Left ventricle myocardium inferior (tissue), 1 donor: ENCODE measurements around the gene TXN2. TPM values are rescaled to one million over a fixed set of nuclear protein-coding genes. Genes with fewer than 3 reads are reported as not detected.
"Not testable (repeated sequence)": the region's sequence is repeated elsewhere in the genome, so short reads cannot be mapped to it uniquely, and the experiment has no call there.

Source experiments
- DNase-seq: peaks from one replicate; pipeline ENCODE4 v3.0.0-alpha.2; 2020
- H3K27ac ChIP-seq: fragments of 200-600 bp; replicated peaks from 2 replicates; pipeline ENCODE4 v1.8.0; 2021
- H3K27me3 ChIP-seq: fragments of 200-600 bp; 2 replicates; pipeline ENCODE4 v1.8.0; 2021; ENCODE audit warnings: low read depth
- H3K36me3 ChIP-seq: fragments of 200-600 bp; 2 replicates; pipeline ENCODE4 v1.8.0; 2021
- H3K4me1 ChIP-seq: fragments of 200-600 bp; 2 replicates; pipeline ENCODE4 v1.8.0; 2021
- H3K4me3 ChIP-seq: fragments of 200-600 bp; 2 replicates; pipeline ENCODE4 v1.8.0; 2021; ENCODE audit warnings: mild to moderate bottlenecking, moderate library complexity
- H3K9me3 ChIP-seq: fragments of 200-600 bp; replicated peaks from 2 replicates; pipeline ENCODE4 v1.8.0; 2021
- intact Hi-C: fragments of 100-400 bp; cut with micrococcal nuclease; formaldehyde crosslinking; loops from one replicate; pipeline ENCODE4 v1.11.0; 2022
- total RNA-seq: library from RNA; stranded (reverse); fragmentation: NEBNext Ultra II Directional; extraction: Animal tissue kit (Norgen Biotek cat#: 25700); gene quantifications from one replicate; pipeline ENCODE4 v1.2.1, GENCODE V29; 2021
- TF ChIP-seq, protein P1 (sequence below): fragments of 200-600 bp; IDR thresholded peaks from 2 replicates; pipeline ENCODE4 v1.8.0; 2021; ENCODE audit warnings: antibody characterized with exemption, mild to moderate bottlenecking, borderline replicate concordance
- donor health status: DM: no; HTN: yes; CAD: no; lungs with severe emphysema.

TXN2 gene
- total RNA-seq, 1 donor from 2014 or later = 113 TPM

DNA sequence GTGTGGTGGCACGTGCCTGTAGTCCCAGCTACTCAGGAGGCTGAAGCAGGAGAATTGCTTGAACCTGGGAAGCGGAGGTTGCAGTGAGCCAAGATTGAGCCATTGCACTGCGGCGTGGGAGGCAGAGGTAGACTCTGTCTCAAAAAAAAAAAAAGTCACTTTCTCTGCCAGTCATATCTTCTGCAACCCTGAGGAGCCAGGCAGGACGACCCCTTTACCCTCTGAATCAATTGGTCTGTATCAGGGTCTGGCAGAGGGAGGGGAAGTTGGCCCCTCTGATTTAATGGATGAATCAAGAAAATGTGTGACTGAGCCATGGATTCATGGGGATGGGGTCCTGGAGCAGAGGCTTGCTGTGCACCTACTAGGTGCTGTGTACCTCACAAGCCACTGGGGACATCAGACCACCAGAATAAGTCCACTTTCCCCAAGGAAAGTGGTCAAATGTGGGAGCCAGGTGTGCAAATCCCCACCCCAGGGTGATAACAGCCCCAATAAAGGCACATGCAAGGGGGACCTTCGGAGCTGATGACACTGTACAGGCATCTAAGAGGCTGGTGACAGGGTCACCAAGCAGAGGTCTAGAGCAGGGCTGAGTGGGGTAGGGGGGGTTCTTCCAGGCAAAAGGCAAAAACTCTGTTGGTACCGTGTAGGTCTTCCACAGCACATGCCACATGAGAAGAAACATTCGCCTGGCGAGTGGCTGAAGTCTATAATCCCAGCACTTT, 29.0 kb downstream of the TXN2 start:
- intact Hi-C loops = no loop called here
- no peaks in the 10 kb centered on the region for H3K9me3 ChIP-seq
- no peak overlapping the region for H3K4me3 ChIP-seq
- H3K27me3 ChIP-seq = no peaks in the 10 kb centered on the region
- peak overlapping the region; percentile 92 for H3K27ac ChIP-seq
- TF ChIP-seq, protein P1, sequence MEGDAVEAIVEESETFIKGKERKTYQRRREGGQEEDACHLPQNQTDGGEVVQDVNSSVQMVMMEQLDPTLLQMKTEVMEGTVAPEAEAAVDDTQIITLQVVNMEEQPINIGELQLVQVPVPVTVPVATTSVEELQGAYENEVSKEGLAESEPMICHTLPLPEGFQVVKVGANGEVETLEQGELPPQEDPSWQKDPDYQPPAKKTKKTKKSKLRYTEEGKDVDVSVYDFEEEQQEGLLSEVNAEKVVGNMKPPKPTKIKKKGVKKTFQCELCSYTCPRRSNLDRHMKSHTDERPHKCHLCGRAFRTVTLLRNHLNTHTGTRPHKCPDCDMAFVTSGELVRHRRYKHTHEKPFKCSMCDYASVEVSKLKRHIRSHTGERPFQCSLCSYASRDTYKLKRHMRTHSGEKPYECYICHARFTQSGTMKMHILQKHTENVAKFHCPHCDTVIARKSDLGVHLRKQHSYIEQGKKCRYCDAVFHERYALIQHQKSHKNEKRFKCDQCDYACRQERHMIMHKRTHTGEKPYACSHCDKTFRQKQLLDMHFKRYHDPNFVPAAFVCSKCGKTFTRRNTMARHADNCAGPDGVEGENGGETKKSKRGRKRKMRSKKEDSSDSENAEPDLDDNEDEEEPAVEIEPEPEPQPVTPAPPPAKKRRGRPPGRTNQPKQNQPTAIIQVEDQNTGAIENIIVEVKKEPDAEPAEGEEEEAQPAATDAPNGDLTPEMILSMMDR = no peak
- peaks cover 81% of the 10 kb centered on the region for H3K4me1 ChIP-seq
- no peaks in the 10 kb centered on the region for H3K36me3 ChIP-seq
- no peak for DNase-seq

- H3K27ac ChIP-seq = peak overlapping the region; percentile 92
- intact Hi-C loops, H3K9me3 ChIP-seq, H3K27me3 ChIP-seq, H3K36me3 ChIP-seq, DNase-seq, H3K4me3 ChIP-seq: not testable (repeated sequence)
- H3K4me1 ChIP-seq = peaks cover 71% of the 10 kb centered on the region
Observed at GRCh38 chr22:36450923-36451322, 30.5 kb downstream of the TXN2 start.

- Histone ChIP-seq H3K4me1 (peaks cover 65% of the 10 kb centered on the region), H3K27ac (peak overlapping the region; percentile 43), H3K4me3 (no peak overlapping the region), H3K27me3 (no peaks in the 10 kb centered on the region), H3K36me3 (no peaks in the 10 kb centered on the region), H3K9me3 (no peaks in the 10 kb centered on the region)
- TF ChIP-seq, protein P1 = no peak
- intact Hi-C loops = no loop called here
- DNase-seq = no peak
Observed at GRCh38 chr22:36449596-36450175, 31.8 kb downstream of the TXN2 start.

- intact Hi-C loops = no loop called here
- Histone ChIP-seq H3K27me3 (no peaks in the 10 kb centered on the region), H3K4me3 (no peak overlapping the region), H3K36me3 (no peaks in the 10 kb centered on the region), H3K9me3 (no peaks in the 10 kb centered on the region), H3K27ac (no peak overlapping the region), H3K4me1 (peaks cover 47% of the 10 kb centered on the region)
- DNase-seq = no peak
- TF ChIP-seq, protein P1 = no peak
Observed at GRCh38 chr22:36447632-36448031, 33.8 kb downstream of the TXN2 start.

GRCh38 chr22:36445158-36445668, 36.2 kb downstream of the TXN2 start:
- TF ChIP-seq, protein P1 = no peak
- H3K4me3 ChIP-seq = no peak overlapping the region
- peaks cover 26% of the 10 kb centered on the region for H3K4me1 ChIP-seq

DNA sequence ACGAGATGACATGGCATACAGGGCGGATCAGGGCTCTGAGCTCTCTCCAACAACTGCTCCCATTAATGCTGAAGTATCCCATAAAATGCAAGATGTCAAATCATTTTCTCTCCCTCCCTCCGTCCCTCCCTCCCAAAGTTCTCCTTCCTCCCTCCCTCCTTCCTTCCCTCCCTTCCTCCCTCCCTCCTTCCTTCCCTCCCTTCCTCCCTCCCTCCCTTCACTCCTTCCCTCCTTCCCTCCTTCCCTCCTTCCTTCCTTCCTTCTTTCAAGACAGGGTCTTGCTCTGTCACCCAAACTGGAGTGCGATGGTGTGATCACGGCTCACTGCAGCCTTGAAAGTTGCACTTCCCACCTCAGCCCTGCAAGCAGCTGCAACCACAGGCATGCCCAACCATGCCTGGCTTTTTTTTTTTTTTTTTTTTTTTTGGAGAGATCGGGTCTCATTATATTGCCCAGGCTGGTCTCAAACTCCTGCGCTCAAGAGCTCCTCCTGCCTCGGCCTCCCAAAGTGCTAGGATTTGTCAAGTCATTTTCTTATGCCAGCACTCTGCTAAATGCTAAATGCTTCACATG, 38.2 kb downstream of the TXN2 start:
- no peak overlapping the region for H3K4me3 ChIP-seq
- no peak overlapping the region for H3K27ac ChIP-seq
- intact Hi-C loops = no loop called here
- H3K9me3 ChIP-seq = no peaks in the 10 kb centered on the region
- H3K27me3 ChIP-seq = no peaks in the 10 kb centered on the region
- no peaks in the 10 kb centered on the region for H3K36me3 ChIP-seq
- DNase-seq = no peak
- TF ChIP-seq, protein P1 = no peak
- H3K4me1 ChIP-seq = peaks cover 18% of the 10 kb centered on the region

More at GRCh38 chr22:36445158-36445668, 36.2 kb downstream of the TXN2 start:
- Histone ChIP-seq H3K9me3 (no peaks in the 10 kb centered on the region), H3K27me3 (no peaks in the 10 kb centered on the region), H3K36me3 (no peaks in the 10 kb centered on the region), H3K27ac (peak overlapping the region; percentile 61)
- peak; percentile 63 for DNase-seq
- intact Hi-C loops = no loop called here
